T-cell (primary cell): ENCODE data around the gene MACC1. TPM values are rescaled to one million over a fixed set of nuclear protein-coding genes. Genes with fewer than 3 reads are reported as not detected.
"Not testable (repeated sequence)": the region's sequence is repeated elsewhere in the genome, so short reads cannot be mapped to it uniquely, and the experiment has no call there.

ENCODE experiments used
- ATAC-seq, 4 experiments: fragments of 200-7000 bp in 3 of 4; fragments of 150-1000 bp in 1 of 4; cut with Tn5 transposase; replicated peaks in 1 of 4; 1 replicate in 3 of 4; 2 replicates in 1 of 4; pipeline ENCODE4 v1.10.0; 2021; ENCODE audit warnings: moderate library complexity in 3 of 4, mild to moderate bottlenecking in 2 of 4, moderate number of reproducible peaks in 1 of 4
- CTCF ChIA-PET, 2 donors: fragments of 300-600 bp; sonication (Branson Sonifier 250); formaldehyde crosslinking; loops; one replicate each; lab custom pipeline; 2022; ENCODE audit warnings: antibody characterized with exemption in 2 of 2; lab: Charles Lee
- POLR2A ChIA-PET, 2 donors: fragments of 300-600 bp; sonication (Branson Sonifier 250); formaldehyde crosslinking; loops; one replicate each; lab custom pipeline; 2022; ENCODE audit warnings: antibody characterized with exemption in 2 of 2; lab: Charles Lee
- DNase-seq, 35 experiments: peaks; one replicate each; pipeline versions ENCODE4 v3.0.0 to v3.0.0-alpha.2; 2013 to 2023
- H3K27ac ChIP-seq: one replicate; pipeline ENCODE4 v1.5.1; 2013; ENCODE audit warnings: low read length
- H3K27me3 ChIP-seq, 2 experiments: replicated peaks in 1 of 2; 1 replicate in 1 of 2; 2 replicates in 1 of 2; pipeline versions ENCODE4 v1.6.1 to v1.7.0; 2013; ENCODE audit warnings: low read length in 1 of 2, mixed read lengths in 1 of 2; ENCODE audit not compliant: control insufficient read depth in 2 of 2, insufficient read depth in 2 of 2; ENCODE audit errors: extremely low read depth in 1 of 2
- H3K36me3 ChIP-seq, 2 donors: 1 replicate in 1 of 2; 2 replicates in 1 of 2; pipeline versions ENCODE4 v1.6.1 to v1.7.0; 2013; ENCODE audit warnings: low read length in 1 of 2; ENCODE audit not compliant: control insufficient read depth in 2 of 2, insufficient read depth in 1 of 2; ENCODE audit errors: extremely low read depth in 1 of 2
- H3K4me1 ChIP-seq, 2 experiments: 1 replicate in 1 of 2; 2 replicates in 1 of 2; pipeline versions ENCODE4 v1.6.1 to v1.7.0; 2013; ENCODE audit warnings: low read length in 2 of 2, mixed read lengths in 1 of 2; ENCODE audit not compliant: insufficient read depth in 2 of 2, control insufficient read depth in 1 of 2; ENCODE audit errors: extremely low read depth in 1 of 2
- H3K4me3 ChIP-seq, 2 donors: 1 replicate in 1 of 2; 2 replicates in 1 of 2; pipeline versions ENCODE4 v1.5.1 to v1.7.0; 2013; ENCODE audit warnings: mild to moderate bottlenecking in 2 of 2, low read length in 1 of 2, moderate library complexity in 1 of 2; ENCODE audit not compliant: control insufficient read depth in 1 of 2; ENCODE audit errors: extremely low read depth in 1 of 2
- H3K9me3 ChIP-seq: 2 replicates; pipeline ENCODE4 v1.7.0; 2013
- H3K27ac Mint-ChIP-seq, 2 donors: one replicate each; pipeline ENCODE4 v1.8.0; 2020 to 2021; ENCODE audit warnings: mild to moderate bottlenecking in 2 of 2, mixed read lengths in 2 of 2
- H3K27me3 Mint-ChIP-seq, 2 donors: one replicate each; pipeline ENCODE4 v1.8.0; 2021 to 2022; ENCODE audit warnings: mixed read lengths in 2 of 2
- H3K36me3 Mint-ChIP-seq: one replicate; pipeline ENCODE4 v1.8.0; 2021; ENCODE audit warnings: mixed read lengths
- H3K4me1 Mint-ChIP-seq, 3 donors: one replicate each; pipeline ENCODE4 v1.8.0; 2020 to 2022; ENCODE audit warnings: mixed read lengths in 3 of 3, mild to moderate bottlenecking in 1 of 3
- H3K4me3 Mint-ChIP-seq, 3 donors: one replicate each; pipeline ENCODE4 v1.8.0; 2020 to 2022; ENCODE audit warnings: mild to moderate bottlenecking in 3 of 3, mixed read lengths in 3 of 3, moderate library complexity in 3 of 3
- H3K9me3 Mint-ChIP-seq, 3 donors: one replicate each; pipeline ENCODE4 v1.8.0; 2020 to 2022; ENCODE audit warnings: mixed read lengths in 3 of 3
- WGBS: methylation state at CpG from one replicate; pipeline ENCODE4 v1.1.5; 2013; ENCODE audit warnings: missing lambda C conversion rate; ENCODE audit not compliant: insufficient coverage; 5-methylcytosine and 5-hydroxymethylcytosine counted together
- total RNA-seq, 35 experiments: library from RNA in 6 of 35; stranded (reverse) in 6 of 35; fragments of 120-200 nt in 1 of 35; gene quantifications; one replicate each; pipeline versions ENCODE4 v1.2.1 to v1.2.4 and lab custom pipeline; 2013 to 2026

MACC1 gene
- total RNA-seq, 5 donors from 2014 or later (not counting 1 experiment from before 2014, with no cell fraction given) = 0.19 to 0.50 (median 0.39) TPM

- H3K27ac ChIP-seq = no peak overlapping the region
- ATAC-seq (no peak), DNase-seq (no peak)
- H3K9me3 ChIP-seq = no peaks in the 10 kb centered on the region
- peaks cover 0 to 3% of the 10 kb centered on the region in 2 donors for H3K27me3 Mint-ChIP-seq
- H3K4me3 ChIP-seq = no peak overlapping the region
- H3K27me3 ChIP-seq = no peaks in the 10 kb centered on the region
- 80% methylated on average over 1 of the region's 1 CpG for WGBS
- ChIA-PET POLR2A (no interaction called here), CTCF (no interaction called here)
- H3K4me1 Mint-ChIP-seq = peaks cover 0 to 5% (median 4%) of the 10 kb centered on the region in 3 donors
- no peaks in the 10 kb centered on the region for H3K36me3 Mint-ChIP-seq
- H3K4me3 Mint-ChIP-seq = no peak overlapping the region
- H3K27ac Mint-ChIP-seq = no peak overlapping the region
- H3K36me3 ChIP-seq = no peaks in the 10 kb centered on the region
- peaks cover 0 to 3% of the 10 kb centered on the region in 2 experiments for H3K4me1 ChIP-seq
- H3K9me3 Mint-ChIP-seq = peaks cover 0 to 12% (median 3%) of the 10 kb centered on the region in 3 donors
Measured at GRCh38 chr7:20213378-20213777, 3.8 kb downstream of the MACC1 start.

GRCh38 chr7:20211376-20211775 is 5.8 kb downstream of the MACC1 start:
- Mint-ChIP-seq H3K9me3 (peaks cover 0 to 18% (median 9%) of the 10 kb centered on the region in 3 donors), H3K4me1 (no peaks in the 10 kb centered on the region), H3K4me3 (no peak overlapping the region), H3K36me3 (no peaks in the 10 kb centered on the region), H3K27ac (no peak overlapping the region), H3K27me3 (peaks cover 0 to 3% of the 10 kb centered on the region in 2 donors)
- no peak overlapping the region for H3K4me3 ChIP-seq
- WGBS = no CpG with 5 or more reads among the region's 3 CpGs
- H3K27me3 ChIP-seq = no peaks in the 10 kb centered on the region
- no peaks in the 10 kb centered on the region for H3K36me3 ChIP-seq
- ATAC-seq = no peak
- ChIA-PET POLR2A (no interaction called here), CTCF (no interaction called here)
- H3K9me3 ChIP-seq = no peaks in the 10 kb centered on the region
- H3K4me1 ChIP-seq = no peaks in the 10 kb centered on the region
- no peak for DNase-seq
- no peak overlapping the region for H3K27ac ChIP-seq

- WGBS = 75% methylated on average over 6 of the region's 6 CpGs
Measured at GRCh38 chr7:20208651-20209307, 8.4 kb downstream of the MACC1 start.

GRCh38 chr7:20207811-20208210 is 9.4 kb downstream of the MACC1 start:
- CTCF ChIA-PET, H3K36me3 Mint-ChIP-seq, H3K27me3 ChIP-seq, H3K27ac Mint-ChIP-seq, H3K4me1 Mint-ChIP-seq, ATAC-seq, H3K4me1 ChIP-seq, H3K9me3 ChIP-seq, H3K27ac ChIP-seq, DNase-seq, H3K4me3 Mint-ChIP-seq, H3K36me3 ChIP-seq, H3K27me3 Mint-ChIP-seq, H3K4me3 ChIP-seq, POLR2A ChIA-PET: not testable (repeated sequence)
- peaks cover 0 to 18% (median 9%) of the 10 kb centered on the region in 3 donors for H3K9me3 Mint-ChIP-seq
- 100% methylated on average over 1 of the region's 2 CpGs for WGBS

More at GRCh38 chr7:20208651-20209307, 8.4 kb downstream of the MACC1 start:
- H3K4me1 Mint-ChIP-seq = no peaks in the 10 kb centered on the region
- Histone ChIP-seq H3K4me1 (no peaks in the 10 kb centered on the region), H3K27ac (no peak overlapping the region), H3K9me3 (no peaks in the 10 kb centered on the region), H3K36me3 (no peaks in the 10 kb centered on the region), H3K4me3 (no peak overlapping the region), H3K27me3 (no peaks in the 10 kb centered on the region)
- H3K27ac Mint-ChIP-seq = no peak overlapping the region
- CTCF ChIA-PET = no interaction called here
- H3K9me3 Mint-ChIP-seq = peaks cover 0 to 18% (median 9%) of the 10 kb centered on the region in 3 donors
- ATAC-seq (no peak), DNase-seq (no peak)
- H3K27me3 Mint-ChIP-seq = no peaks in the 10 kb centered on the region
- POLR2A ChIA-PET = no interaction called here
- H3K36me3 Mint-ChIP-seq = no peaks in the 10 kb centered on the region
- no peak overlapping the region for H3K4me3 Mint-ChIP-seq

GRCh38 chr7:20206104-20206896 is 10.9 kb downstream of the MACC1 start:
- H3K36me3 ChIP-seq = no peaks in the 10 kb centered on the region
- H3K4me1 ChIP-seq = no peaks in the 10 kb centered on the region
- Mint-ChIP-seq H3K9me3 (peaks cover 0 to 18% (median 9%) of the 10 kb centered on the region in 3 donors), H3K4me3 (no peak overlapping the region), H3K27me3 (no peaks in the 10 kb centered on the region), H3K4me1 (peaks cover 0 to under 1% (median 0%) of the 10 kb centered on the region in 3 donors), H3K36me3 (no peaks in the 10 kb centered on the region), H3K27ac (no peak overlapping the region)
- no peak overlapping the region for H3K4me3 ChIP-seq
- no peaks in the 10 kb centered on the region for H3K9me3 ChIP-seq
- H3K27ac ChIP-seq = no peak overlapping the region
- H3K27me3 ChIP-seq = no peaks in the 10 kb centered on the region
- DNase-seq = no peak
- ChIA-PET POLR2A (no interaction called here), CTCF (no interaction called here)
- WGBS = 50% methylated on average over 1 of the region's 2 CpGs
- ATAC-seq = no peak

GRCh38 chr7:20203316-20203715 is 13.9 kb downstream of the MACC1 start:
- H3K4me1 ChIP-seq = no peaks in the 10 kb centered on the region
- ChIA-PET CTCF (no interaction called here), POLR2A (no interaction called here)
- H3K4me3 ChIP-seq = no peak overlapping the region
- Mint-ChIP-seq H3K27me3 (no peaks in the 10 kb centered on the region), H3K4me3 (no peak overlapping the region), H3K27ac (no peak overlapping the region), H3K4me1 (peaks cover 2 to 6% (median 5%) of the 10 kb centered on the region in 3 donors), H3K36me3 (no peaks in the 10 kb centered on the region), H3K9me3 (peaks cover 0 to 5% (median 5%) of the 10 kb centered on the region in 3 donors)
- H3K9me3 ChIP-seq = no peaks in the 10 kb centered on the region
- 60% methylated on average over 2 of the region's 4 CpGs for WGBS
- no peak for ATAC-seq
- H3K36me3 ChIP-seq = no peaks in the 10 kb centered on the region
- H3K27ac ChIP-seq = no peak overlapping the region
- no peaks in the 10 kb centered on the region for H3K27me3 ChIP-seq
- no peak for DNase-seq
